ENCODE data around the gene PCYT1B.

GRCh38 chrX:24661292-24661691, 14.1 kb upstream of the PCYT1B start:
- TF ChIP-seq LEF1 (IDR thresholded peaks at IDR 0.05; ENCODE audit: borderline replicate concordance), result no peak
- no peak for TF ChIP-seq FOXM1 (IDR thresholded peaks at IDR 0.05; ENCODE audit: borderline replicate concordance)
- TF ChIP-seq ZNF384 (IDR thresholded peaks at IDR 0.05), result no peak
- TF ChIP-seq FOXK2 (IDR thresholded peaks at IDR 0.05), result no peak
- no peak for TF ChIP-seq TARDBP (IDR thresholded peaks at IDR 0.05)

All from HEK293T (cell line).